ENCODE data around the gene HSD11B2.
"Not testable (repeated sequence)": the region's sequence is repeated elsewhere in the genome, so short reads cannot be mapped to it uniquely, and the experiment has no call there.

GRCh38 chr16:67415421-67415820 lies 15.5 kb upstream of the HSD11B2 start:
- not testable (repeated sequence) for TF ChIP-seq MAX (IDR thresholded peaks at IDR 0.05; ENCODE audit: insufficient read depth, insufficient read length); JUN (IDR thresholded peaks at IDR 0.05; ENCODE audit: borderline replicate concordance, insufficient read depth, insufficient read length, low read depth); CTCF (IDR thresholded peaks at IDR 0.05; ENCODE audit: extremely low read depth in 1 of 2, insufficient read depth in 1 of 2, low read depth in 1 of 2, low read length in 2 of 2); EZH2 (IDR thresholded peaks at IDR 0.05; ENCODE audit: borderline replicate concordance, low read depth, low read length, severe bottlenecking); POLR2AphosphoS5 (IDR thresholded peaks at IDR 0.05; ENCODE audit: insufficient read depth, low read depth, low read length); POLR2A (IDR thresholded peaks at IDR 0.05; ENCODE audit: low read depth, low read length); MYC (IDR thresholded peaks at IDR 0.05; ENCODE audit: low read depth, low read length); GATA2 (IDR thresholded peaks at IDR 0.05; ENCODE audit: insufficient read depth, insufficient read length, low read depth, low read length); FOS (IDR thresholded peaks at IDR 0.05; ENCODE audit: borderline replicate concordance, insufficient read depth, low read length)
